Astrocyte (in vitro differentiated cells and primary cell): ENCODE results near the gene MRPL12. TPM values are rescaled to one million over a fixed set of nuclear protein-coding genes. Genes with fewer than 3 reads are reported as not detected.

ENCODE experiments used
- DNase-seq: peaks from one replicate; pipeline ENCODE4 v3.0.0-alpha.2; 2010; ENCODE audit warnings: low read depth
- FAIRE-seq: peaks from 2 replicates; lab custom pipeline; 2011; peaks lifted over from hg19 to GRCh38; lab: Jason Lieb, UNC
- H2AFZ ChIP-seq: 2 replicates; pipeline ENCODE4 v1.6.0; 2012; ENCODE audit warnings: low read depth, low read length, inconsistent platforms
- H3K27ac ChIP-seq: 2 replicates; pipeline ENCODE4 v1.5.1; 2011; ENCODE audit warnings: low read depth, low read length, inconsistent platforms
- H3K27me3 ChIP-seq: 2 replicates; pipeline ENCODE4 v1.6.0; 2011; ENCODE audit warnings: low read length, inconsistent platforms; ENCODE audit not compliant: insufficient read depth
- H3K36me3 ChIP-seq: 2 replicates; pipeline ENCODE4 v1.5.1; 2011; ENCODE audit warnings: low read length, inconsistent platforms; ENCODE audit not compliant: insufficient read depth
- H3K4me1 ChIP-seq: 2 replicates; pipeline ENCODE4 v1.5.1; 2011; ENCODE audit warnings: low read length, inconsistent platforms; ENCODE audit not compliant: insufficient read depth
- H3K4me2 ChIP-seq: 2 replicates; pipeline ENCODE4 v1.6.0; 2012; ENCODE audit warnings: low read length, inconsistent platforms
- H3K4me3 ChIP-seq: 2 replicates; pipeline ENCODE4 v1.5.1; 2011; ENCODE audit warnings: low read depth, mild to moderate bottlenecking, low read length, inconsistent platforms; ENCODE audit not compliant: insufficient read depth
- H3K79me2 ChIP-seq: 2 replicates; pipeline ENCODE4 v1.6.0; 2012; ENCODE audit warnings: mild to moderate bottlenecking, low read length, inconsistent platforms; ENCODE audit not compliant: insufficient read depth
- H3K9ac ChIP-seq: 2 replicates; pipeline ENCODE4 v1.6.0; 2012; ENCODE audit warnings: mild to moderate bottlenecking, low read length, inconsistent platforms
- H3K9me3 ChIP-seq: 2 replicates; pipeline ENCODE4 v1.5.1; 2012; ENCODE audit warnings: low read depth, mild to moderate bottlenecking, low read length, inconsistent platforms; ENCODE audit not compliant: insufficient read depth
- H4K20me1 ChIP-seq: 2 replicates; pipeline ENCODE4 v1.6.0; 2012; ENCODE audit warnings: low read length, inconsistent platforms; ENCODE audit not compliant: insufficient read depth
- H3K27ac Mint-ChIP-seq: one replicate; pipeline ENCODE4 v1.8.0; 2021; ENCODE audit warnings: mild to moderate bottlenecking, mixed read lengths; ENCODE audit not compliant: unreplicated experiment
- H3K27me3 Mint-ChIP-seq: one replicate; pipeline ENCODE4 v1.8.0; 2021; ENCODE audit warnings: low read depth, mixed read lengths; ENCODE audit not compliant: unreplicated experiment
- H3K36me3 Mint-ChIP-seq: one replicate; pipeline ENCODE4 v1.8.0; 2021; ENCODE audit warnings: low read depth, mixed read lengths; ENCODE audit not compliant: unreplicated experiment
- H3K4me1 Mint-ChIP-seq: one replicate; pipeline ENCODE4 v1.8.0; 2021; ENCODE audit warnings: low read depth, mixed read lengths; ENCODE audit not compliant: unreplicated experiment
- H3K4me3 Mint-ChIP-seq: one replicate; pipeline ENCODE4 v1.8.0; 2021; ENCODE audit warnings: mild to moderate bottlenecking, moderate library complexity, mixed read lengths; ENCODE audit not compliant: unreplicated experiment
- H3K9me3 Mint-ChIP-seq: one replicate; pipeline ENCODE4 v1.8.0; 2021; ENCODE audit warnings: mild to moderate bottlenecking, mixed read lengths; ENCODE audit not compliant: unreplicated experiment
- CTCF ChIP-seq: IDR thresholded peaks from 2 replicates; pipeline ENCODE4 v1.5.1; 2011; ENCODE audit warnings: low read depth, mild to moderate bottlenecking, inconsistent platforms, low read length, moderate library complexity; ENCODE audit not compliant: insufficient read depth
- EZH2 ChIP-seq: IDR thresholded peaks from 2 replicates; pipeline ENCODE4 v1.6.1; 2012; ENCODE audit warnings: mild to moderate bottlenecking, low read length, inconsistent platforms; ENCODE audit not compliant: insufficient read depth
- total RNA-seq: library from RNA; stranded (reverse); gene quantifications from 2 replicates; pipeline ENCODE4 v1.2.1, GENCODE V29; 2021

MRPL12 gene
- total RNA-seq, 1 donor from 2014 or later = 69.9 TPM

GRCh38 chr17:81707725-81708646 is 4.8 kb downstream of the MRPL12 start:
- H3K4me3 ChIP-seq = no peak overlapping the region
- peaks cover 37% of the 10 kb centered on the region for H3K4me1 ChIP-seq
- H3K4me2 ChIP-seq = no peak overlapping the region
- TF ChIP-seq CTCF = no peak
- TF ChIP-seq EZH2 = no peak
- no peaks in the 10 kb centered on the region for H3K27me3 ChIP-seq
- no peak overlapping the region for H2AFZ ChIP-seq
- Mint-ChIP-seq H3K9me3 (no peaks in the 10 kb centered on the region), H3K36me3 (peaks cover 14% of the 10 kb centered on the region), H3K27me3 (no peaks in the 10 kb centered on the region), H3K27ac (no peak overlapping the region), H3K4me3 (no peak overlapping the region), H3K4me1 (peaks cover 12% of the 10 kb centered on the region)
- H3K36me3 ChIP-seq = peaks cover 5% of the 10 kb centered on the region
- no peak overlapping the region for H3K9ac ChIP-seq
- peaks cover 51% of the 10 kb centered on the region for H4K20me1 ChIP-seq
- FAIRE-seq = no peak
- H3K79me2 ChIP-seq = peaks cover 33% of the 10 kb centered on the region
- no peak overlapping the region for H3K27ac ChIP-seq
- H3K9me3 ChIP-seq = no peaks in the 10 kb centered on the region
- DNase-seq = no peak

GRCh38 chr17:81708739-81709185 is 5.6 kb downstream of the MRPL12 start:
- Histone ChIP-seq H3K36me3 (peaks cover 5% of the 10 kb centered on the region), H3K4me1 (peaks cover 44% of the 10 kb centered on the region), H3K27me3 (no peaks in the 10 kb centered on the region), H3K79me2 (peaks cover 29% of the 10 kb centered on the region), H3K9ac (no peak overlapping the region), H4K20me1 (peaks cover 56% of the 10 kb centered on the region), H3K4me3 (no peak overlapping the region), H3K9me3 (no peaks in the 10 kb centered on the region), H3K4me2 (no peak overlapping the region), H3K27ac (no peak overlapping the region), H2AFZ (no peak overlapping the region)
- Mint-ChIP-seq H3K4me1 (peaks cover 12% of the 10 kb centered on the region), H3K9me3 (no peaks in the 10 kb centered on the region), H3K36me3 (peaks cover 14% of the 10 kb centered on the region), H3K27ac (no peak overlapping the region), H3K4me3 (no peak overlapping the region), H3K27me3 (no peaks in the 10 kb centered on the region)
- TF ChIP-seq EZH2 = no peak
- TF ChIP-seq CTCF = no peak
- FAIRE-seq (no peak), DNase-seq (no peak)
